Liver (tissue), 9 donors: Measurements from ENCODE around the gene CDH23. TPM values are rescaled to one million over a fixed set of nuclear protein-coding genes. Genes with fewer than 3 reads are reported as not detected.

Source experiments
- DNase-seq: peaks from one replicate; pipeline ENCODE4 v3.0.0-alpha.2; 2017; ENCODE audit warnings: low spot score
- H3K27ac ChIP-seq, 2 donors: one replicate each; pipeline ENCODE4 v1.7.0; 2013; ENCODE audit warnings: inconsistent platforms in 2 of 2, low read length in 2 of 2, control low read depth in 1 of 2, low read depth in 1 of 2, mild to moderate bottlenecking in 1 of 2
- H3K27me3 ChIP-seq, 4 donors: one replicate each; pipeline versions ENCODE4 v1.6.1 to v1.7.0; 2013; ENCODE audit warnings: low read length in 3 of 4, inconsistent platforms in 1 of 4, mild to moderate bottlenecking in 1 of 4, moderate library complexity in 1 of 4; ENCODE audit not compliant: control insufficient read depth in 4 of 4, insufficient read depth in 4 of 4
- H3K36me3 ChIP-seq, 4 donors: one replicate each; pipeline versions ENCODE4 v1.6.1 to v1.7.0; 2013; ENCODE audit warnings: low read length in 3 of 4, mild to moderate bottlenecking in 3 of 4, low read depth in 1 of 4, moderate library complexity in 1 of 4; ENCODE audit not compliant: control insufficient read depth in 4 of 4, insufficient read depth in 3 of 4
- H3K4me1 ChIP-seq, 4 donors: one replicate each; pipeline versions ENCODE4 v1.6.1 to v1.7.0; 2013; ENCODE audit warnings: low read length in 3 of 4, mild to moderate bottlenecking in 3 of 4, moderate library complexity in 1 of 4; ENCODE audit not compliant: control insufficient read depth in 4 of 4, insufficient read depth in 4 of 4
- H3K4me3 ChIP-seq, 3 donors: one replicate each; pipeline versions ENCODE4 v1.6.1 to v1.7.0; 2013; ENCODE audit warnings: low read length in 3 of 3, control low read depth in 1 of 3, low read depth in 1 of 3, mild to moderate bottlenecking in 1 of 3
- H3K9ac ChIP-seq, 2 donors: one replicate each; pipeline ENCODE4 v1.7.0; 2013; ENCODE audit warnings: low read length in 2 of 2, mild to moderate bottlenecking in 2 of 2, moderate library complexity in 2 of 2, control low read depth in 1 of 2, low read depth in 1 of 2
- H3K9me3 ChIP-seq, 4 donors: one replicate each; pipeline versions ENCODE4 v1.6.1 to v1.7.0; 2013; ENCODE audit warnings: low read length in 3 of 4; ENCODE audit not compliant: control insufficient read depth in 4 of 4
- ATF3 ChIP-seq: IDR thresholded peaks from 2 replicates; pipeline ENCODE4 v1.6.1; 2016; ENCODE audit warnings: antibody characterized with exemption
- CTCF ChIP-seq: fragments of 150-350 bp; IDR thresholded peaks from 2 replicates; pipeline ENCODE4 v1.5.1; 2017; ENCODE audit warnings: improper control_type of control experiment, low read depth, low read length; ENCODE audit not compliant: missing input control
- EGR1 ChIP-seq, 2 donors: IDR thresholded peaks; 2 replicates each; pipeline ENCODE4 v1.6.1; 2016 to 2018; ENCODE audit warnings: antibody characterized with exemption in 2 of 2, low read depth in 2 of 2
- FOXA1 ChIP-seq: IDR thresholded peaks from 2 replicates; pipeline ENCODE4 v1.6.1; 2016; ENCODE audit warnings: antibody characterized with exemption
- FOXA2 ChIP-seq: IDR thresholded peaks from 2 replicates; pipeline ENCODE4 v1.6.1; 2016; ENCODE audit warnings: antibody characterized with exemption
- GABPA ChIP-seq, 2 donors: IDR thresholded peaks in 1 of 2; conservative IDR thresholded peaks in 1 of 2; 2 replicates each; pipeline ENCODE4 v1.6.1; 2016; ENCODE audit warnings: antibody characterized with exemption in 2 of 2, mild to moderate bottlenecking in 1 of 2, moderate library complexity in 1 of 2
- HNF4A ChIP-seq, 2 donors: conservative IDR thresholded peaks; 2 replicates each; pipeline ENCODE4 v1.6.1; 2016; ENCODE audit warnings: antibody characterized with exemption in 2 of 2, mild to moderate bottlenecking in 2 of 2
- HNF4G ChIP-seq: IDR thresholded peaks from 2 replicates; pipeline ENCODE4 v1.6.1; 2016; ENCODE audit warnings: antibody characterized with exemption
- JUND ChIP-seq, 2 donors: IDR thresholded peaks; 2 replicates each; pipeline ENCODE4 v1.6.1; 2016; ENCODE audit warnings: antibody characterized with exemption in 2 of 2
- MAX ChIP-seq: IDR thresholded peaks from 2 replicates; pipeline ENCODE4 v1.6.1; 2016; ENCODE audit warnings: antibody characterized with exemption
- NR2F2 ChIP-seq: IDR thresholded peaks from 2 replicates; pipeline ENCODE4 v1.6.1; 2016; ENCODE audit warnings: antibody characterized with exemption
- RAD21 ChIP-seq, 2 donors: IDR thresholded peaks; 2 replicates each; pipeline ENCODE4 v1.6.1; 2016; ENCODE audit warnings: antibody characterized with exemption in 2 of 2, mild to moderate bottlenecking in 2 of 2
- REST ChIP-seq: IDR thresholded peaks from 2 replicates; pipeline ENCODE4 v1.6.1; 2016; ENCODE audit warnings: antibody characterized with exemption, mild to moderate bottlenecking
- RXRA ChIP-seq, 2 donors: IDR thresholded peaks; 2 replicates each; pipeline ENCODE4 v1.6.1; 2017 to 2018; ENCODE audit warnings: antibody characterized with exemption in 2 of 2, mild to moderate bottlenecking in 1 of 2
- SP1 ChIP-seq: IDR thresholded peaks from 2 replicates; pipeline ENCODE4 v1.6.1; 2018; ENCODE audit warnings: antibody characterized with exemption, mild to moderate bottlenecking
- TAF1 ChIP-seq: conservative IDR thresholded peaks from 2 replicates; pipeline ENCODE4 v1.6.1; 2016; ENCODE audit warnings: antibody characterized with exemption, mild to moderate bottlenecking
- YY1 ChIP-seq: IDR thresholded peaks from 2 replicates; pipeline ENCODE4 v1.6.1; 2016; ENCODE audit warnings: antibody characterized with exemption, mild to moderate bottlenecking
- ZBTB33 ChIP-seq: IDR thresholded peaks from 2 replicates; pipeline ENCODE4 v1.6.1; 2016; ENCODE audit warnings: antibody characterized with exemption
- WGBS: extraction: QIAGEN DNeasy Blood & Tissue Kit; methylation state at CpG from one replicate; pipeline ENCODE4 v1.1.7; 2013; 5-methylcytosine and 5-hydroxymethylcytosine counted together
- polyA plus RNA-seq, 2 donors: library from polyadenylated mRNA; stranded (reverse) in 1 of 2; unstranded in 1 of 2; fragments of 200-250 nt in 1 of 2; fragments of >200 nt in 1 of 2; fragmentation: Nextera tagmentation in 1 of 2; extraction: Ambion mirVana in 1 of 2; gene quantifications; one replicate each; pipeline versions ENCODE4 v1.2.1 to v1.2.3, GENCODE V29; 2013 to 2015
- total RNA-seq, 2 donors: library from RNA; depleted of rRNA; stranded (reverse); fragments of >200 nt; gene quantifications; one replicate each; pipeline ENCODE4 v1.2.3, GENCODE V29; 2014
- donor health status: healthy.
- donor health status: healthy.
- donor health status: healthy.
- donor health status: healthy.
- donor health status: healthy.

Gene CDH23
- total and polyA plus RNA-seq, 4 donors = 1.5 to 4.7 (median 3.4) TPM

- Histone ChIP-seq H3K9ac (no peak overlapping the region), H3K27me3 (no peaks in the 10 kb centered on the region), H3K4me1 (no peaks in the 10 kb centered on the region), H3K27ac (no peak overlapping the region), H3K9me3 (no peaks in the 10 kb centered on the region), H3K4me3 (no peak overlapping the region), H3K36me3 (no peaks in the 10 kb centered on the region)
- DNase-seq = no peak
- TF ChIP-seq ATF3 (no peak), MAX (no peak), EGR1 (IDR thresholded peaks at IDR 0.05; ENCODE audit: low read depth in 2 of 2) (no peak), TAF1 (no peak), CTCF (no peak), FOXA2 (no peak), RXRA (IDR thresholded peaks at IDR 0.05) (no peak), SP1 (no peak), NR2F2 (no peak), RAD21 (IDR thresholded peaks at IDR 0.05) (no peak), HNF4G (no peak), HNF4A (conservative IDR thresholded peaks at IDR 0.05) (no peak), YY1 (no peak), REST (no peak), GABPA (IDR thresholded peaks at IDR 0.05 in 1 of 2, conservative IDR thresholded peaks at IDR 0.05 in 1 of 2) (no peak), ZBTB33 (no peak), JUND (IDR thresholded peaks at IDR 0.05) (no peak), FOXA1 (no peak)
- 93% methylated on average over 6 of the region's 6 CpGs for WGBS
Observed at GRCh38 chr10:71482620-71483019, 85.9 kb downstream of the CDH23 start.

- DNase-seq = no peak
- no peaks in the 10 kb centered on the region for H3K36me3 ChIP-seq
Observed at GRCh38 chr10:71483135-71483534, 86.4 kb downstream of the CDH23 start.

More at GRCh38 chr10:71483135-71483534, 86.4 kb downstream of the CDH23 start:
- Histone ChIP-seq H3K27me3 (no peaks in the 10 kb centered on the region), H3K9me3 (no peaks in the 10 kb centered on the region), H3K4me1 (no peaks in the 10 kb centered on the region), H3K4me3 (no peak overlapping the region), H3K9ac (no peak overlapping the region), H3K27ac (no peak overlapping the region)
- 92% methylated on average over 4 of the region's 4 CpGs for WGBS
- TF ChIP-seq CTCF = no peak
- TF ChIP-seq ZBTB33 = no peak
- no peak for TF ChIP-seq NR2F2
- no peak for TF ChIP-seq RAD21 (IDR thresholded peaks at IDR 0.05)
